IMR-90 (cell line): ENCODE results near the gene NR1D2.
"Not testable (repeated sequence)": the region's sequence is repeated elsewhere in the genome, so short reads cannot be mapped to it uniquely, and the experiment has no call there.

Experiments used
- CEBPB ChIP-seq: IDR thresholded peaks from 2 replicates; pipeline ENCODE4 v1.6.1; 2012; ENCODE audit warnings: low read depth, low read length, improper control_type of control experiment
- CTCF ChIP-seq: conservative IDR thresholded peaks from 2 replicates; pipeline ENCODE4 v1.5.1; 2012; ENCODE audit warnings: mild to moderate bottlenecking, low read depth, low read length, improper control_type of control experiment
- ELK1 ChIP-seq: fragments of 150-350 bp; IDR thresholded peaks from 2 replicates; pipeline ENCODE4 v1.6.1; 2016; ENCODE audit warnings: low read depth, mild to moderate bottlenecking, low read length, moderate library complexity, borderline replicate concordance
- POLR2A ChIP-seq: IDR thresholded peaks from 2 replicates; pipeline ENCODE4 v1.6.1; 2012; ENCODE audit warnings: mild to moderate bottlenecking, low read depth, low read length
- TF ChIP-seq, protein P1 (sequence below): fragments of 150-350 bp; IDR thresholded peaks from 2 replicates; pipeline ENCODE4 v1.6.1; 2017; ENCODE audit warnings: mild to moderate bottlenecking, antibody characterized with exemption, low read length, low read depth

DNA sequence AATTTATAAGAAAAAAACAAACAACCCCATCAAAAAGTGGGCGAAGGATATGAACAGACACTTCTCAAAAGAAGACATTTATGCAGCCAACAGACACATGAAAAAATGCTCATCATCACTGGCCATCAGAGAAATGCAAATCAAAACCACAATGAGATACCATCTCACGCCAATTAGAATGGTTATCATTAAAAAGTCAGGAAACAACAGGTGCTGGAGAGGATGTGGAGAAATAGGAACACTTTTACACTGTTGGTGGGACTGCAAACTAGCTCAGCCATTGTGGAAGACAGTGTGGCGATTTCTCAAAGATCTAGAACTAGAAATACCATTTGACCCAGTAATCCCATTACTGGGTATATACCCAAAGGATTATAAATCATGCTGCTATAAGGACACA lies 32.8 kb upstream of the NR1D2 start:
- TF ChIP-seq CTCF, POLR2A, ELK1, CEBPB: not testable (repeated sequence)
- TF ChIP-seq, protein P1, sequence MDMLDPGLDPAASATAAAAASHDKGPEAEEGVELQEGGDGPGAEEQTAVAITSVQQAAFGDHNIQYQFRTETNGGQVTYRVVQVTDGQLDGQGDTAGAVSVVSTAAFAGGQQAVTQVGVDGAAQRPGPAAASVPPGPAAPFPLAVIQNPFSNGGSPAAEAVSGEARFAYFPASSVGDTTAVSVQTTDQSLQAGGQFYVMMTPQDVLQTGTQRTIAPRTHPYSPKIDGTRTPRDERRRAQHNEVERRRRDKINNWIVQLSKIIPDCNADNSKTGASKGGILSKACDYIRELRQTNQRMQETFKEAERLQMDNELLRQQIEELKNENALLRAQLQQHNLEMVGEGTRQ = not testable (repeated sequence)
